ENCODE data around the gene JAML.

The JAML gene, protein sequence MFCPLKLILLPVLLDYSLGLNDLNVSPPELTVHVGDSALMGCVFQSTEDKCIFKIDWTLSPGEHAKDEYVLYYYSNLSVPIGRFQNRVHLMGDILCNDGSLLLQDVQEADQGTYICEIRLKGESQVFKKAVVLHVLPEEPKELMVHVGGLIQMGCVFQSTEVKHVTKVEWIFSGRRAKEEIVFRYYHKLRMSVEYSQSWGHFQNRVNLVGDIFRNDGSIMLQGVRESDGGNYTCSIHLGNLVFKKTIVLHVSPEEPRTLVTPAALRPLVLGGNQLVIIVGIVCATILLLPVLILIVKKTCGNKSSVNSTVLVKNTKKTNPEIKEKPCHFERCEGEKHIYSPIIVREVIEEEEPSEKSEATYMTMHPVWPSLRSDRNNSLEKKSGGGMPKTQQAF

DNA sequence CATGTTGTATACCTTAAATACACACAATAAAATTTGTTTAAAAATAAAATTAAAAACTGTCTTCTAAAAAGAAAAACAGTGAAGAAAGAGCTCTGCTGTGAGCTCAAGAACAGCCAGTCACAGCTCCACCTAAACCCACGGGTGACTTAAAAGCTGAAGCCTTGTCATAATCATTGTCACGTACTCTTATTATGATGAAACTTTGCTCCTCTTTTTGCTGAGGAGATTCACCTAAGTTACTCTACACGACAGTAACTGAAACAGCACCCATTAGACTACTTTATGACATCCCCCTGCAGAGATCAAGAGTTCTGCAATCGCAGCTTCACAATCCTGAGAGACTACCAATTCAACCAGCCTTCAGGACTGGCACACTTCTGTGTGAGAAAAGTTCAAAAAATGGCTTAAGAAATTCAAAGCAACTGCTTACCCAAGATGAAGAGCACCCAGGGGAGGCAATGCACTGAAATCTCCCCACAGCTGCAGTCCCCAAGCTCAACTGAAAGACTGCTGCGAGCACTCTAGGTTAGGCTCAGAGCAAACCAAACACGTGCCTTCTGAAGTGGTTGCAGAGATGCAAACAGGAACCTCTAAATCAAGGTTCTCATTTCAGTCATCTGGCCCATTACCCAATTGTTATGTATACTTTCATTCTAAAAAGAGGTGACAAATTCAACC is at the start of gene JAML:
JAML (minus strand) TSS at position 501 of the 678 bp plus-strand sequence. CDS start 10,145 bp downstream, outside the sequence.
- no peak for FAIRE-seq

DNA sequence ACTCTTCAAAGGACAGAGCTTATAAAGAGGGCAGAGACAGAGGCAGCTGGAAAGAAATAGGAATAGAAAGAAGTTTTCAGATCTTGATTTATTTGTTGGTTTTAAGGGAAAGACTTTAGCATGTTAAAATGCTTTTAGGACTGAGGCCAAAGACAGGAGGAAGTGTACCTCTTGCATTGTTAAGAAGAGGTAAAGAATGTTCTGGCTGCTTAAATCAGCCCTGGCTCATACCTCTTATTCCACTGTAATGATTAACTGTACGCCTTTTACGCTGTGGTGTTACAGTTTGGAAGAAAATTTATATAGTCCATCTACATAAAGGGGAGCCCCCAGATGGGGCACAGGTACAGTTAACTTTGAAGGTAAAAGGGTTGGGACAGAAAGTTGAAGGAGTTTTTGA is 49.4 kb upstream of the JAML start:
- no peak for FAIRE-seq

GRCh38 chr11:118272001-118272400 is 47.2 kb upstream of the JAML start:
- FAIRE-seq = no peak

- FAIRE-seq = no peak
These were observed 42.7 kb upstream of the JAML start for GRCh38 chr11:118267486-118267885.

DNA sequence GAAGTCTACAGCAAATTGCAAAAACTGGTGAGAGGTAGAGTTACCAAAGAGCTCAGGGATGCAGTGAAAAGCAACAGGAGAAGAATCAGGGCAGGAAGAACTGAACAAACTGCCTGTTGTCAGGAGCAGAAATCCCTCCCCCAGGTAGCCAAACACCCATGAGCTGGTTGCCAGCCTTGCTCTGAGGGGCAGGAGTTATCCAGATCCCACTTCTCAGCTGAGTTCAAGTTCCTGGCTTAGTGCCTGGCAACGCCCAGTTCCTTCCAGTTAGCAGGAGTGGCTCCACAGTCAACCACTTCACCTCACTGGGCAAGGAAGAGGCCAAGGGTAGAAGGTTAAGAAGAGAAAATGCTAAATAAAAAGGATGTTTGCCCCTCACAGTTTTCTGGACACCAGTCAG is 41.1 kb upstream of the JAML start:
- FAIRE-seq = no peak

DNA sequence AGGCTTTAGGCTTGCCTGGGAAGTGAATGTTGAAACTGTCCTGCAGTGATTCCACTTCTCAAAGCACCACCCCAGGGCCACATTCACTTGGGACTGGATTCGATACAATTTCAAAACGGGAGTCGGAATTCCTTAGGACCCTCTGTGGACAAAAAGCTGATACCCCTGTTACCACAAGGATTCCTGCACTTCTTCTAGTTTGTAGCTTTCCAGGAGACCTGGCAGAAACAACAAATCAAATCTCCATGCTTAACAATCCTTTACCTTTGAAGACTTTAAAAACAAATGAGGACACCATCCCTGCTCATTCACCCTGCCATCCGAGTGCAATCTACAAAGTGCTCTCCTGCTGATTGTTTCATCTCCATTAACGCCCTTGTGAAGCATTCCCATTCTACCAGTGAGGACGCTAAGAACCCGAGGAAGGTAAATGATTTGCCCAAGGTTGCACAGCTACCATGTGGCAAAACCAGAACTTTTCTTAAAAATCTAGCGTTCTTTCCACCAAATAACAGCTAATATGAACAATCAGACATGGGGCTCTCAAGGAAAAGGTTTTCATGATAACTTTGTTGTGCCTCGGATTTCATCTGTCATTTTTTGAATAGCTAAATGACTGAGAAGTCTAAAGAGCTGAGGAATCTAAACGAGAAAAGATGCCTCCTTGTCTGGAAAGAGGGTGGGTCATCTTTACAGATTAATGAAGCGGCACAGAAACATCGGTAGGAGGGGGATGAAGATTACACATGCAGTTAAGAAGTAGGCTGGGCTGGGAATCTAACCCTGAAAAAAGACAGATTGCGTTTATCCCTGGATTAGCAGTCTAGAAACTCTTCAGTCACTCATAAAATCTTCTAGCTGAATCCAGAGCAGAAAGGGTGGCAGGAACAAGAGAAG is 40.0 kb upstream of the JAML start:
- FAIRE-seq = no peak

GRCh38 chr11:118263695-118264568 is 39.1 kb upstream of the JAML start, which contains the start of gene MPZL2:
Gene MPZL2, minus strand, starts transcription at chr11:118264297. Its CDS starts 144 bp downstream, at chr11:118264153.
- no peak for FAIRE-seq

DNA sequence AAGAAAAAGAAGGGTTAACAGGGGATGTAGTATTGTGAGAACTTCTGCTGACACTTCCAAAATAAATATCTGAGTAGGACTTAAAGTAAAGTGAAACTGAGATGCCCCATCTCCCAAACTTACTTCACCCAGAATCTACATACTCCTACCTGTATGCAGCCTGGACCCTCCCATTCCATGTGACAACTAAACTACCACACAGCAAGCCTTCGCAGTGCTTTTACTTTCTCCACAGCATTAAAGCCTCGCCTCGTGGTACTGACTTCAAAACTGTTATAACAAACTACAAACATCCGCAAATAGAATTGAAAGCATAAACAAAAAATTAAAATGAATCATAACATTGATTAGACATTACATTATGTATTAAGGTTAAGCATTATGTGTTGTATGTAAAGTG is 38.3 kb upstream of the JAML start:
- no peak for FAIRE-seq

DNA sequence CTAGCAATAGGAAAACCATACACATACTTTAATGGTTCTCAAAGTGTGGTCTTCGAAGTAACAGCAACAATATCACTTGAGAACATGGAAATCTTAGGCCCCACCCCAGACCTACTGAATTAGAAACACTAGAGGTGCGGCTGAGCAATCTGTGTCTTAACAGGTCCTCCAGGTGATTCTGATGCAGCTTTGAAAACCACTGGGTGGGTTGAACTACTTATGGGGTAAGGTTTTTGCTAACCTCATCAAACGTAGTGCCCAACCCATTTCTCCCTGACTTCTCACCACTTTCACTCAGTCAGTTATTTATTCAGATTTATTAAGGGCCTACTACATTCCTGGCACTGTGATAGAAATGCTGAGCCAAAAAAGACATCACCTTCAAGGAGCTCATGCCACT is 35.5 kb upstream of the JAML start:
- FAIRE-seq = no peak

DNA sequence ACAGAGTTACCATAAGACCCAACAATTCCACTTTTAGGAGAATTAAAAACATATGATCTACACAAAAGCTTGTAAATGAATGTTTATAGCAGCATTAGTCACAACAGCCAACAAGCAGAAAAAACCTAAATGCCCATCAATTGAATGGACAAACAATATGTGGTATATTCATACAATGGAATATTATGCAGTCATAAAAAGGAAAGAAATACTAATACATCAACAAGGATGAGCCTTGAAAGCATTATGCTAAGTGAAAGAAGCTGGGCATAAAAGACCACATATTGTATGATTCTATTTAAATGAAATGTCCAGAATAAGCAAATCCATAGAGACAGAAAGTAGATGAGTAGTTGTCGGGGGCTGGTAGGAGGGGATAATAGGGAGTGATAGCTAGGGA is 34.3 kb upstream of the JAML start:
- no peak for FAIRE-seq

DNA sequence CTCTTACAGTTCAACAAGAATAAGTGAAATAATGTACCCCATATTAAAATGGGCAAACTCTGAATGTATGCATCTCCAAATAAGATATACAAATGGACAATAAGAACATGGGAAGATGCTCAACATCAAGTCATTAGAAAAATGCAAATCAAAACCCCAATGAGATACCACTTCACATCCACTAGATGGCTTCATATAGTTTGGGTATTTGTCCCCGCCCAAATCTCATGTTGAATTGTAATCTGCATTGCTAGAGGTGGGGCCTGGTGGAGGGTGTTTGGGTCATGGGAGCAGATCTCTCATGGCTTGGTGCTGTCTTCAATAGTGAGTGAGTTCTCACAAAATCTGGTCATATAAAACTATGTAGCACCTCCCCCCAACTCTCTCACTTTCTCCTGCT is 33.6 kb upstream of the JAML start:
- no peak for FAIRE-seq

DNA sequence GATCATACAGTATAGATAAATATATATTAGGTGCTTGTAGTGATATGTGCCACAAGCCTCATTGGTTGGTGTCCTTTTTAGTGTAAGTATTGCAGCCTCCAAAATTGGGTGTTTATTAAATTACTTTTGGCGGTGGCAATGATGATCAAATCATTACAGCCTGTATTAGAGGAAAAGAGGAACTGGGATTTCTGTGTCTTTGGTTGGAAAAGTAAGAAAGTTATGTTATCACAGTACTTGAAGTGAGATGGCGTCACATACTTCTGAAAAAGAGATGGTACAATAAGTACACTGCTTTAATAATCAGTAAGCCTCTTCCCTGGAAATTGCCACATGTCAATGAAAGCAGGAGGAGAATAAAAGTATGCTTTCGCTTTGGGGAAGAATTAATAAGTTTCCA is 27.9 kb upstream of the JAML start:
- no peak for FAIRE-seq

DNA sequence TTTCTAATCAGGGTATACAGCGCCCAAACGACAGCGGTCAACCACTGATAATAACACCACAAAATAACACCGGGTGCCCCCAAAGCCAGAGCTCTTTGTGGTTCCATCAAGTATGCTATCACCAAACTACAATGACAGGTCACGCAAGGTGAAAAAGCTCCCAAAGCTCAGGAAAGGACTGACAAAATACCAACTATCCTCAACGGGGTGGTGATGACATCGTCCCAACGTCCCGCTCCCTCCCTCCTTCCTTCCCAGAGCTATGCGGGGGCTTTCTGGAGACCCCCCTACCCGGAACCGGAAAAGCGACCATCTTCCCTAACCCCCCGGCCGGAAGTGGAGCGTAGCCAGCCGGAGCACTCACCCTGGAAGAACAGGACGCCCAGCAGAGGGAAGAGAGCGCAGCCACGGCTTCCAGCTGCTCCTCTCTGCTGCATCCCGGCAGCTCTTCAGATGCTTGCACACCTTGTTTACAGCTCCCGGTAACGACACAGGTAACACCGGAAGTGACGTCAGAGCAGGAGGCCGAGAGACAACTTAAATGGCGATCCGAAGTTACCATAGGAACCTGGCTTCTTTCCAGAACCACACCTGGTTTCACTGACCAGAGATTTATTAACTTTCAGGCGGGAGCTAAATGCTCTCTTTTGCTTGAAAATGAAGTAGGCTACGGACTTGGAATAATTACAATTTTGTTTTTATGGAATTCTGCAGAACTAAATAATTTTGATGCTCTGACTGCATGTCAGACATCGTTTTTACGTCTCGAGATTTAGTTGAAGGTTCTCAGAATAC is 27.2 kb upstream of the JAML start, which contains the start of gene MPZL3:
MPZL3 (minus strand) TSS at position 508 of the 795 bp plus-strand sequence; CDS start at position 437, 71 bp downstream.
- peak; percentile 98 for FAIRE-seq

GRCh38 chr11:118247041-118247440 is 22.2 kb upstream of the JAML start:
- FAIRE-seq = no peak

DNA sequence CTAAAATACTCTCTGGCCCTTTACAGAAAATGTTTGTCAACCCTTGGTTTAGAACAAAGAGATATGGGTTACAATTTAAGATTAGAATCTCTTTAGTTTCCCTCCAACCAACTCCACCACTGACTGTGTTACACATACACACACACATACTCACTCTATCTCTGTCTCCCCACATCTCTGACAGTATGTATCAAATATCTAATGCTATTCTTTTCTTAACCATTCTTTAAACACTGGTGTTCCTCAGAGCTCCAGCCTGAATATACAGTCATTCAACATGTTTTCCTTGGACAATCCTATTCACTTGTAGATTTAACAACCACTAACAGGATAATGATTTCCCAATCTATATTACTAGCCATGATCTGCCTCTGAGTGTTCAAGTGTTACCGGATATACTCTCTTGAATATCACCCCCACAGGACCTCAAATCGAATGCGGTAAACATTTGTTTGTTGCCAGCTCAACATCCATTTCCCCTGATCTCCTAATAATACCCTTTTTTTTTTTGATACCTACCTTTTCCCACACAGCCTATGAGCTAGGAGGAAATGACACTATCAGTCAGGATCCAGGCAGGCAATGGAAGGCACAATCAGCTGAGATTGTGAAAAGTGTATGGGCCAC is 21.2 kb upstream of the JAML start:
- FAIRE-seq = no peak

DNA sequence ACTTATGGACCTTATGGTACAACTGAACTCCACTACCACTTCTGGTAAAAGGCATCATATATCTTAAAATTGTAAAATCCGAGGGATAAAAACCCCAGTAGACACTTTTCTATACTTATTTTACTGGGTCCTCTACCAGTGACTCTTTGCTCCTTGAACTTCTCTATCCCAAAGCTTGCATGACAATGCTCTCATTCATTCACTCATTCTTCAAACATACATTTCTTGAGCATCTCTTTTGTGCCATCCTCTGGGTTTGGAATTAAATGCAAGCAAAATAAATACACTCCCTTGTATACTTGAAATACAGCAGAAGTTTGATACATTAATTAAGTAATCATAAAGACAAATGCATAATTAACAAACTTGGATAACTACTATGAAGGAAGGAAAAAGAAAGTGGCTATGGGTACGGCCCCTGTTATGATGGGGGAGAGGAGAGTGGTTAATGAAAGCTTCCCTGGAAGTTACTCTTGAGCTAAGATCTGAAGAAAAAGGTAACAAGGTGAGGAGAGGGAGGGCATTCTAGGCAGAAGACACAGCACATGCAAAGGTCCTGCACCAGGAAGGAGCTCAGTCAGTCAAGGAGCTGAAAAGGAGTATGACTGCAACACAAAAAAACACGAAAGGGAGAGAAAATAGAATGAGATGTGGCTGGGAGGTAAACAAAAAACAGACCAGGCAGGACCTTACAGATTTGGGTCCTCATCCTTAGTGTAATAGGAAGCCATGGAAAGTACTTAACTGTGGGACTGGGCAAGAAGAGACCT is 19.4 kb upstream of the JAML start:
- no peak for FAIRE-seq

- FAIRE-seq = no peak
These were observed 18.4 kb upstream of the JAML start for GRCh38 chr11:118243161-118243560.

DNA sequence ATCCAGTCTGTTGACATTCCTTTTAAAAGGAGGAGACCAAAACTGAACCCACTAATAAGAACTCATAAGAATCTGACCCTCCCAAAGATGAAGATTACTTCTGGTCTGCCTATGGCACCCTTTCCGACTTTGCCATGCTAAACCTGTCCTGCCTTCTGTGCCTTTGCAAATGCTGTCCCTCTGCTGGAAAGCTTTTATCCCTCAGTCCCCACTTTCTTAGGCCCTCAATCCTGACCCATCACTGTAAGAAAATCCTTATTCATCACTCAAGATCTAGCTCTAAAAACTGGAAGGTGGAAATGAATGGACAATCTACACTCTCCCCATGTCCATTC is 16.9 kb upstream of the JAML start:
- FAIRE-seq = no peak

DNA sequence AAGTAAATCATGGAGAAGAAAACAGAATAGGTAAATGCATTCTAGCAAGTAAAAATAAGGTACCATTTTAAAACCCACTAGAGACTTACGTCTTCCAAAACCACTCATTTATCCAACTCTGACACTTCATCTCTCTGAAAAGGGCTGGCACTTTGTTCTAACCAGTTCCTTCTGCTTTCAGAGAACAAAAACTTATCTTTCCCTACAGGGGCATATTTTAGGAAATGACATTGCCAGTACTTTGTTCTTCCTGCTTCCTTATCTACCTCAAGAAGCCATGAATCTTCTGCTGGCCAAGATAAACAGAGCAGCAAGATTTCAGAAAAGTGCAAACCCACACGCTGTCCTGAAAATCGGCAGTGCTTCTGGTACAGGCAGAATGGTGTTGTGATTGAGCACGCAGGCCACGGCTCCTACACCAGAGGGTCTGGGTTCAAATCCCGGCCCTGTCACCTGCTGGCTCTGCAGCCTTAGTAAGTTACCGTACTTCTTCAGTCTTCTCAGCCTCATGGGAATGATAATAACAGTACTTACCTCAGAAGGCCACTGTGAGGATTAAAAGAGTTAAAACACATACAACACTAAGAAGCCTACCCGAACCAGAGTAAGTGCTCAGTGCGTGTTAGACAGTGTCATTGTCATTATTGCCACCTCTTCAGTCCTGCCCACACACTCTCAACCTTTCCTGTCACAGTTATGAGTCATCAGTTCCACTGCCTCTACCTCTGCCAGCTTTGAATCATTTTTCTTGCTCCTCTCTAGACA is 16.4 kb upstream of the JAML start:
- peak; percentile 90 for FAIRE-seq

All from islet of Langerhans (tissue), 1 donor.